Measurements from ENCODE around the gene NFIA. TPM values are rescaled to one million over a fixed set of nuclear protein-coding genes. Genes with fewer than 3 reads are reported as not detected.

Gene NFIA
- total and polyA plus RNA-seq, 9 of the 15 experiments (the other 6 are each of a cell fraction or from before 2014, with no cell fraction given), result 5.3 to 24.9 (median 9.8) TPM

DNA sequence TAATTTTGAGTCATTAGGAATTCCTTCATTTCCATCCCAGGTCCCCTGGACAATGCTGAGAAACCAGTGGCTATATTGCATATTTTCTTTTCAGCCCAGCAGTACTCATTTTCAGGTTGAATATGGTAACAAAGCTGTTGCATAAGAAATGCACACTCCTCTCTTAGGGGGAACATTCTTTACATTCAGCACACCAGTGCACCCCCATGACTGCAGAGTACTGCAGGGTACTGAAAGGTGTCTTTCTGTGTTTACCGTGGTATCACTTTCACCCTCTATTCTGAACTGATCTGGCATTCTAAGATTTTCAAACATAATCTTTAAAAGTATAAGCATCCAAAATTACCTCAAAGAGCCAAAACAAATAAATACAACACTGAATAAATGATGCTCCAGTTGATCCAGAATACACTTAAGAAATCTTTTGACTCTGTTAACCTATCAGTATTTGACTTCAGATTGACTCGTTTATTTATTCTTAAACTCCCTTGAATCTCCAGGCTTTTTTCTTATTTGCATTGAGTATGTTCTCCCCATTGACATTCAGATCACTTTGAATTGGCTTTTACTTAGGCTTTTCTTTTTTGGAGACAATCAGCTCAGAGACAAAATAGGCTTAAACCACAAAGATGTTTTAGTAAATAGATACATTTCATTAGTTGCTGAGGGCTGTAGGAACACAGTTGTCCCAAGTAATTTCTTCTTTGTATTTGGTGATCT is 213.6 kb downstream of the NFIA start:
- Histone ChIP-seq H3K27me3 (ENCODE audit: control insufficient read depth in 2 of 2, insufficient read depth in 2 of 2, low read length in 2 of 2) (no peaks in the 10 kb centered on the region), H3K36me3 (ENCODE audit: control insufficient read depth, insufficient read depth, low read length) (no peaks in the 10 kb centered on the region), H3K9me1 (ENCODE audit: control insufficient read depth, insufficient read depth, low read length) (no peaks in the 10 kb centered on the region), H3K9me3 (replicated peaks; ENCODE audit: control insufficient read depth, insufficient read depth, low read depth, low read length) (no peaks in the 10 kb centered on the region), H3K4me2 (ENCODE audit: insufficient read depth, low read length) (no peak overlapping the region), H3K9ac (ENCODE audit: insufficient read depth in 1 of 2, low read depth in 2 of 2, low read length in 2 of 2) (no peak overlapping the region), H3K4me3 (no peak overlapping the region), H3K4me1 (replicated peaks in 1 of 2; ENCODE audit: control insufficient read depth in 2 of 2, insufficient read depth in 2 of 2, low read length in 2 of 2) (no peaks in the 10 kb centered on the region; a peak in 1 of 5 replicates), H2AFZ (ENCODE audit: low read depth, low read length) (no peak overlapping the region), H3K27ac (ENCODE audit: extremely low read depth, low read depth, low read length) (no peak overlapping the region), H4K20me1 (replicated peaks; ENCODE audit: control insufficient read depth, insufficient read depth, low read length) (no peaks in the 10 kb centered on the region), H3K79me2 (ENCODE audit: control insufficient read depth, insufficient read depth, low read length) (peaks cover 6% of the 10 kb centered on the region; the same call in 2 of the 3 replicates)
- ChIA-PET POLR2A (no interaction called here), CTCF (ENCODE audit: low intra/inter-chr PET ratio) (no interaction called here)
- FAIRE-seq, result no peak
- ATAC-seq, result no peak
- no peak for DNase-seq (ENCODE audit: extremely low read depth in 1 of 4, low spot score in 3 of 4)
- in situ Hi-C loops (cut with MboI), result no loop called here
- intact Hi-C loops (cut with micrococcal nuclease), result no loop called here
- BruUV-seq (replicated peaks), result no TSS peak
- WGBS (ENCODE audit: insufficient coverage, low coverage, missing lambda C conversion rate), result 75% methylated on average over 2 of the region's 2 CpGs
- no peak for TF ChIP-seq DEAF1 (CRISPR knock-in tag; IDR thresholded peaks at IDR 0.05)
- TF ChIP-seq SETDB1 (IDR thresholded peaks at IDR 0.05; ENCODE audit: low read length), result no peak
- TF ChIP-seq CBFA2T3 (IDR thresholded peaks at IDR 0.05), result no peak
- no peak for TF ChIP-seq MTF1 (CRISPR knock-in tag; IDR thresholded peaks at IDR 0.05; ENCODE audit: borderline replicate concordance)
- no peak for TF ChIP-seq NONO (IDR thresholded peaks at IDR 0.05; ENCODE audit: low read depth in 2 of 2, low read length in 1 of 2)
- TF ChIP-seq, protein P1, sequence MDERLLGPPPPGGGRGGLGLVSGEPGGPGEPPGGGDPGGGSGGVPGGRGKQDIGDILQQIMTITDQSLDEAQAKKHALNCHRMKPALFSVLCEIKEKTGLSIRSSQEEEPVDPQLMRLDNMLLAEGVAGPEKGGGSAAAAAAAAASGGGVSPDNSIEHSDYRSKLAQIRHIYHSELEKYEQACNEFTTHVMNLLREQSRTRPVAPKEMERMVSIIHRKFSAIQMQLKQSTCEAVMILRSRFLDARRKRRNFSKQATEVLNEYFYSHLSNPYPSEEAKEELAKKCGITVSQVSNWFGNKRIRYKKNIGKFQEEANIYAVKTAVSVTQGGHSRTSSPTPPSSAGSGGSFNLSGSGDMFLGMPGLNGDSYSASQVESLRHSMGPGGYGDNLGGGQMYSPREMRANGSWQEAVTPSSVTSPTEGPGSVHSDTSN (CRISPR knock-in tag; IDR thresholded peaks at IDR 0.05; ENCODE audit: low read depth), result no peak
- TF ChIP-seq, protein P1 (tag; conservative IDR thresholded peaks at IDR 0.05; ENCODE audit: low read depth), result no peak
- no peak for TF ChIP-seq PRMT5 (CRISPR knock-in tag; IDR thresholded peaks at IDR 0.05)
- no peak for TF ChIP-seq GATA2 (CRISPR knock-in tag; IDR thresholded peaks at IDR 0.05)
- TF ChIP-seq EP400 (IDR thresholded peaks at IDR 0.05), result no peak
- no peak for TF ChIP-seq SRF (CRISPR knock-in tag; IDR thresholded peaks at IDR 0.05)
- TF ChIP-seq ARNT (IDR thresholded peaks at IDR 0.05), result no peak
- TF ChIP-seq ZNF431 (CRISPR knock-in tag; IDR thresholded peaks at IDR 0.05), result no peak
- TF ChIP-seq, protein P2, sequence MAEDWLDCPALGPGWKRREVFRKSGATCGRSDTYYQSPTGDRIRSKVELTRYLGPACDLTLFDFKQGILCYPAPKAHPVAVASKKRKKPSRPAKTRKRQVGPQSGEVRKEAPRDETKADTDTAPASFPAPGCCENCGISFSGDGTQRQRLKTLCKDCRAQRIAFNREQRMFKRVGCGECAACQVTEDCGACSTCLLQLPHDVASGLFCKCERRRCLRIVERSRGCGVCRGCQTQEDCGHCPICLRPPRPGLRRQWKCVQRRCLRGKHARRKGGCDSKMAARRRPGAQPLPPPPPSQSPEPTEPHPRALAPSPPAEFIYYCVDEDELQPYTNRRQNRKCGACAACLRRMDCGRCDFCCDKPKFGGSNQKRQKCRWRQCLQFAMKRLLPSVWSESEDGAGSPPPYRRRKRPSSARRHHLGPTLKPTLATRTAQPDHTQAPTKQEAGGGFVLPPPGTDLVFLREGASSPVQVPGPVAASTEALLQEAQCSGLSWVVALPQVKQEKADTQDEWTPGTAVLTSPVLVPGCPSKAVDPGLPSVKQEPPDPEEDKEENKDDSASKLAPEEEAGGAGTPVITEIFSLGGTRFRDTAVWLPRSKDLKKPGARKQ (CRISPR knock-in tag; IDR thresholded peaks at IDR 0.05), result no peak
